H1 (cell line): Measurements from ENCODE around the gene DRD2. TPM values are rescaled to one million over a fixed set of nuclear protein-coding genes. Genes with fewer than 3 reads are reported as not detected.

Experiments
- CTCF ChIA-PET: fragments of 300-600 bp; sonication (Branson Sonifier 250); formaldehyde crosslinking; loops from one replicate; lab custom pipeline; 2021; ENCODE audit not compliant: partially characterized antibody; lab: Charles Lee
- POLR2A ChIA-PET: fragments of 300-600 bp; sonication (Branson Sonifier 250); formaldehyde crosslinking; loops from one replicate; lab custom pipeline; 2021; ENCODE audit warnings: inconsistent platforms; ENCODE audit not compliant: partially characterized antibody; lab: Charles Lee
- DNase-seq, 2 experiments: peaks; one replicate each; pipeline versions ENCODE4 v3.0.0 to v3.0.0-alpha.2; 2010 to 2022; ENCODE audit warnings: low spot score in 2 of 2, low read depth in 1 of 2, mixed read lengths in 1 of 2
- FAIRE-seq: peaks from 2 replicates; lab custom pipeline; 2011; peaks lifted over from hg19 to GRCh38; lab: Jason Lieb, UNC
- H2AFZ ChIP-seq: 2 replicates; pipeline ENCODE4 v1.8.1; 2012; ENCODE audit warnings: low read length, inconsistent platforms
- H2AK5ac ChIP-seq: 2 replicates; pipeline ENCODE4 v1.6.1; 2013; ENCODE audit warnings: low read depth, low read length
- H2BK120ac ChIP-seq: replicated peaks from 2 replicates; pipeline ENCODE3; 2013; ENCODE audit warnings: low read depth, low read length, inconsistent platforms
- H2BK12ac ChIP-seq: 2 replicates; pipeline ENCODE4 v1.6.1; 2013; ENCODE audit warnings: low read depth, low read length
- H2BK15ac ChIP-seq: 2 replicates; pipeline ENCODE4 v1.6.1; 2013; ENCODE audit warnings: low read length
- H2BK20ac ChIP-seq: 2 replicates; pipeline ENCODE4 v1.6.1; 2013; ENCODE audit warnings: low read length
- H2BK5ac ChIP-seq: 2 replicates; pipeline ENCODE4 v1.6.1; 2013; ENCODE audit warnings: low read depth, low read length
- H3K14ac ChIP-seq: 2 replicates; pipeline ENCODE4 v1.6.1; 2013; ENCODE audit warnings: inconsistent platforms; ENCODE audit not compliant: insufficient read length
- H3K18ac ChIP-seq: 2 replicates; pipeline ENCODE4 v1.6.1; 2013; ENCODE audit warnings: low read length; ENCODE audit errors: extremely low read depth
- H3K23ac ChIP-seq: 2 replicates; pipeline ENCODE4 v1.6.1; 2013; ENCODE audit warnings: inconsistent platforms; ENCODE audit not compliant: insufficient read length
- H3K23me2 ChIP-seq: 2 replicates; pipeline ENCODE4 v1.6.1; 2013; ENCODE audit warnings: low read depth, low read length
- H3K27ac ChIP-seq: 2 replicates; pipeline ENCODE4 v1.6.1; 2011; ENCODE audit warnings: low read depth, low read length, inconsistent platforms
- H3K27me3 ChIP-seq, 4 experiments: replicated peaks in 1 of 4; 1 replicate in 1 of 4; 2 replicates in 3 of 4; pipeline versions ENCODE4 v1.6.1 to v1.8.1; 2011 to 2013; ENCODE audit warnings: low read length in 3 of 4, mild to moderate bottlenecking in 3 of 4, inconsistent platforms in 2 of 4, mixed read lengths in 2 of 4, moderate library complexity in 1 of 4; ENCODE audit not compliant: control insufficient read depth in 3 of 4, insufficient read depth in 3 of 4; ENCODE audit errors: extremely low read depth in 1 of 4
- H3K36me3 ChIP-seq, 4 experiments: 2 replicates each; pipeline versions ENCODE4 v1.6.1 to v1.8.1; 2011 to 2013; ENCODE audit warnings: mild to moderate bottlenecking in 4 of 4, low read length in 3 of 4, moderate library complexity in 2 of 4, control low read depth in 1 of 4, inconsistent platforms in 1 of 4; ENCODE audit not compliant: insufficient read depth in 4 of 4, control insufficient read depth in 2 of 4
- H3K4ac ChIP-seq: replicated peaks from 2 replicates; pipeline ENCODE3; 2013; ENCODE audit warnings: low read length, low read depth, mixed read lengths, inconsistent platforms; ENCODE audit not compliant: insufficient read length
- H3K4me1 ChIP-seq, 4 experiments: replicated peaks in 1 of 4; 1 replicate in 1 of 4; 2 replicates in 3 of 4; pipeline versions ENCODE4 v1.6.1 to v1.8.1; 2011 to 2013; ENCODE audit warnings: low read length in 3 of 4, inconsistent platforms in 2 of 4, mixed read lengths in 1 of 4; ENCODE audit not compliant: insufficient read depth in 4 of 4, control insufficient read depth in 3 of 4
- H3K4me2 ChIP-seq, 2 experiments: 2 replicates each; pipeline versions ENCODE4 v1.6.1 to v1.8.1; 2011 to 2013; ENCODE audit warnings: low read depth in 2 of 2, low read length in 2 of 2, control low read depth in 1 of 2, inconsistent platforms in 1 of 2, mild to moderate bottlenecking in 1 of 2; ENCODE audit not compliant: insufficient read depth in 1 of 2
- H3K4me3 ChIP-seq, 4 experiments: fragments of 200-600, 300-600 bp in 1 of 4; sonication (generic), shearing (Covaris generic), sonication (Bioruptor Twin) in 1 of 4; 2 replicates each; pipeline versions ENCODE4 v1.5.1 to v1.8.1; 2011 to 2016; ENCODE audit warnings: low read length in 4 of 4, low read depth in 3 of 4, control low read depth in 2 of 4, inconsistent platforms in 2 of 4, mild to moderate bottlenecking in 2 of 4, mixed read lengths in 1 of 4, moderate library complexity in 1 of 4; ENCODE audit not compliant: insufficient read depth in 2 of 4; ENCODE audit errors: extremely low read depth in 1 of 4
- H3K56ac ChIP-seq: replicated peaks from 2 replicates; pipeline ENCODE3; 2013; ENCODE audit warnings: low read depth, mild to moderate bottlenecking, mixed read lengths, low read length, inconsistent platforms; ENCODE audit not compliant: insufficient read length
- H3K79me1 ChIP-seq: 2 replicates; pipeline ENCODE4 v1.6.1; 2013; ENCODE audit warnings: low read depth, low read length, control low read depth
- H3K79me2 ChIP-seq, 2 experiments: 2 replicates each; pipeline versions ENCODE4 v1.6.1 to v1.8.1; 2012 to 2013; ENCODE audit warnings: low read length in 2 of 2, mild to moderate bottlenecking in 2 of 2, inconsistent platforms in 1 of 2; ENCODE audit not compliant: insufficient read depth in 2 of 2, control insufficient read depth in 1 of 2
- H3K9ac ChIP-seq, 4 experiments: replicated peaks in 1 of 4; 1 replicate in 1 of 4; 2 replicates in 3 of 4; pipeline versions ENCODE4 v1.6.1 to v1.8.1; 2011 to 2013; ENCODE audit warnings: low read depth in 3 of 4, low read length in 3 of 4, control low read depth in 2 of 4, mild to moderate bottlenecking in 2 of 4, moderate library complexity in 2 of 4, inconsistent platforms in 1 of 4; ENCODE audit errors: extremely low read depth in 1 of 4
- H3K9me3 ChIP-seq, 2 experiments: 2 replicates each; pipeline versions ENCODE4 v1.6.1 to v1.8.1; 2012 to 2013; ENCODE audit warnings: mild to moderate bottlenecking in 2 of 2, moderate library complexity in 2 of 2, control low read depth in 1 of 2, inconsistent platforms in 1 of 2, low read depth in 1 of 2, low read length in 1 of 2, mixed read lengths in 1 of 2; ENCODE audit not compliant: insufficient read depth in 2 of 2
- H4K20me1 ChIP-seq, 2 experiments: replicated peaks in 1 of 2; 2 replicates each; pipeline versions ENCODE3 to v1.8.1; 2011 to 2013; ENCODE audit warnings: inconsistent platforms in 2 of 2, low read length in 2 of 2, mild to moderate bottlenecking in 1 of 2; ENCODE audit not compliant: insufficient read depth in 2 of 2, control insufficient read depth in 1 of 2
- H4K5ac ChIP-seq: 2 replicates; pipeline ENCODE4 v1.6.1; 2013; ENCODE audit warnings: low read length, low read depth, mixed read lengths, inconsistent platforms; ENCODE audit not compliant: insufficient read length
- H4K8ac ChIP-seq: 2 replicates; pipeline ENCODE4 v1.8.0; 2013; ENCODE audit warnings: mild to moderate bottlenecking, moderate library complexity, low read length, inconsistent platforms; ENCODE audit not compliant: insufficient read depth; ENCODE audit errors: extremely low read depth
- H4K91ac ChIP-seq: replicated peaks from 2 replicates; pipeline ENCODE3; 2013; ENCODE audit warnings: low read length, mixed read lengths, inconsistent platforms; ENCODE audit not compliant: insufficient read length
- ASH2L ChIP-seq: fragments of 200-600, 300-600 bp; sonication (generic); IDR thresholded peaks from one replicate; pipeline ENCODE4 v1.7.1; 2017; ENCODE audit warnings: low read length
- CHD1 ChIP-seq: IDR thresholded peaks from 2 replicates; pipeline ENCODE4 v1.6.1; 2012; ENCODE audit warnings: low read depth, low read length, improper control_type of control experiment
- EP300 ChIP-seq, 2 experiments: IDR thresholded peaks; 1 replicate in 1 of 2; 2 replicates in 1 of 2; pipeline ENCODE4 v1.6.1; 2011 to 2012; ENCODE audit warnings: low read depth in 2 of 2, low read length in 2 of 2, mild to moderate bottlenecking in 2 of 2, borderline replicate concordance in 1 of 2, inconsistent platforms in 1 of 2, moderate library complexity in 1 of 2
- JUND ChIP-seq: IDR thresholded peaks from 2 replicates; pipeline ENCODE4 v1.6.1; 2011; ENCODE audit warnings: mild to moderate bottlenecking, improper control_type of control experiment, low read length
- NANOG ChIP-seq: IDR thresholded peaks from 2 replicates; pipeline ENCODE4 v1.6.1; 2011; ENCODE audit warnings: low read length, low read depth, mild to moderate bottlenecking, inconsistent platforms; ENCODE audit not compliant: insufficient read depth, poor library complexity, severe bottlenecking
- NRF1 ChIP-seq: IDR thresholded peaks from 2 replicates; pipeline ENCODE4 v1.6.1; 2011; ENCODE audit warnings: mild to moderate bottlenecking, low read depth, low read length, improper control_type of control experiment
- POLR2AphosphoS5 ChIP-seq: IDR thresholded peaks from 2 replicates; pipeline ENCODE4 v1.6.1; 2011; ENCODE audit warnings: low read depth, low read length
- RBBP5 ChIP-seq: IDR thresholded peaks from 2 replicates; pipeline ENCODE4 v1.7.1; 2012; ENCODE audit warnings: low read depth, mild to moderate bottlenecking, inconsistent platforms, low read length, moderate library complexity, borderline replicate concordance
- SIN3A ChIP-seq, 2 experiments: IDR thresholded peaks in 1 of 2; conservative IDR thresholded peaks in 1 of 2; 2 replicates each; pipeline ENCODE4 v1.6.1; 2011 to 2012; ENCODE audit warnings: low read length in 2 of 2, improper control_type of control experiment in 1 of 2, low read depth in 1 of 2, mild to moderate bottlenecking in 1 of 2
- SP4 ChIP-seq: IDR thresholded peaks from 2 replicates; pipeline ENCODE4 v1.6.1; 2012; ENCODE audit warnings: low read length, inconsistent platforms
- TBP ChIP-seq: IDR thresholded peaks from 2 replicates; pipeline ENCODE4 v1.6.1; 2011; ENCODE audit warnings: low read depth, low read length, improper control_type of control experiment
- WGBS, 2 experiments: shearing (Covaris generic) in 1 of 2; methylation state at CpG; one replicate each; pipeline versions ENCODE4 v1.1.6 to v1.1.7; 2013 to 2015; ENCODE audit warnings: low lambda C conversion rate in 2 of 2, mixed read lengths in 2 of 2, inconsistent platforms in 1 of 2, low coverage in 1 of 2, missing lambda C conversion rate in 1 of 2; ENCODE audit not compliant: insufficient replicate concordance in 2 of 2, insufficient coverage in 1 of 2, insufficient read length in 1 of 2; ENCODE audit errors: extremely low coverage in 1 of 2, missing lambda C conversion rate in 1 of 2; 5-methylcytosine and 5-hydroxymethylcytosine counted together
- polyA plus RNA-seq, 7 experiments: library from polyadenylated mRNA; depleted of rRNA in 3 of 7; stranded (reverse) in 5 of 7; unstranded in 2 of 7; fragments of >200 nt in 5 of 7; fragments of 200-250 nt in 2 of 7; gene quantifications; 1 replicate in 5 of 7; 2 replicates in 1 of 7; 4 replicates in 1 of 7; pipeline versions ENCODE4 v1.2.1 to v1.2.3, GENCODE V29; 2011 to 2013; ENCODE audit warnings: missing spikeins in 2 of 7, mixed read lengths in 2 of 7
- total RNA-seq: library from RNA; stranded (reverse); fragmentation: NEBNext Ultra II Directional; extraction: Animal tissue kit (Norgen Biotek cat#: 25700); gene quantifications from 2 replicates; pipeline ENCODE4 v1.2.1, GENCODE V29; 2021

The DRD2 gene
- total and polyA plus RNA-seq, 2 of the 8 experiments (the other 6 are each of a cell fraction or from before 2014, with no cell fraction given), result 0.26 to 0.41 TPM

DNA sequence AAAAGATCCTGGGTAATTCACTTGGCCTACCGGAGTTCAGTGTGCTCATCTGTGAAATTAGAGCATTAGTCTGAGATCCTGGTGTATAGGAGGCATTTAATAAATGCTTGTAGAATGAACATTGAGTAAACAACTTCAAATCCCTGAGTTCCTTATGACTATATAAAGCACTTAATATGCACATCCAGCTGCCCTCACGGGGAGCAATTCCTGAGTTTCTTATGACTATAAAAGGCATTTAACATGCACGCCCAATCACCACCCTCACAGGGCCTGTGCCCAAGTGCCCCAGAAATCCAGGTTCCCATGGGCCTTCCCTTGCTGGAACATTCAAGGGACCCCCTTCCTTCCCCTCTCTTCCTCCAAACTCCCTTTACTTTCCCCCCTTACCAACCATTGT lies 13.6 kb downstream of the DRD2 start:
- Histone ChIP-seq H2BK15ac (no peak overlapping the region), H3K27ac (no peak overlapping the region), H3K14ac (no peak overlapping the region), H3K23ac (no peak overlapping the region), H3K36me3 (no peaks in the 10 kb centered on the region), H4K20me1 (no peaks in the 10 kb centered on the region), H3K27me3 (no peaks in the 10 kb centered on the region), H3K9ac (no peak overlapping the region), H2BK5ac (no peak overlapping the region), H3K4ac (no peak overlapping the region), H2AK5ac (no peak overlapping the region), H4K91ac (no peak overlapping the region), H3K4me3 (no peak overlapping the region), H2AFZ (no peak overlapping the region), H2BK120ac (no peak overlapping the region), H3K23me2 (no peaks in the 10 kb centered on the region), H2BK20ac (no peak overlapping the region), H3K4me2 (no peak overlapping the region), H3K56ac (no peak overlapping the region), H3K9me3 (no peaks in the 10 kb centered on the region), H3K18ac (no peak overlapping the region), H4K8ac (no peak overlapping the region), H3K79me1 (no peaks in the 10 kb centered on the region), H4K5ac (no peak overlapping the region), H2BK12ac (no peak overlapping the region), H3K79me2 (no peaks in the 10 kb centered on the region), H3K4me1 (peaks cover 3 to 7% (median 5%) of the 10 kb centered on the region in 4 experiments; a peak in 4 of 7 replicates)
- POLR2A ChIA-PET, result no interaction called here
- 87% methylated on average over 3 of the region's 3 CpGs; no CpG with 5 or more reads in 1 of the 2 experiments for WGBS, 2 experiments
- CTCF ChIA-PET, result interaction anchor here (1.1 kb wide), 1 partner anchor 146 kb away, joined by 3 read pairs; no protein-coding TSS in a partner anchor
- FAIRE-seq (no peak), DNase-seq (no peak)
- TF ChIP-seq SIN3A (conservative IDR thresholded peaks at IDR 0.05 in 1 of 2, IDR thresholded peaks at IDR 0.05 in 1 of 2; ENCODE audit: low read depth in 1 of 2, low read length in 2 of 2) (no peak), SP4 (no peak), EP300 (IDR thresholded peaks at IDR 0.05; ENCODE audit: borderline replicate concordance in 1 of 2, low read depth in 2 of 2, low read length in 2 of 2) (no peak), TBP (no peak), JUND (no peak), NRF1 (no peak), ASH2L (no peak), POLR2AphosphoS5 (no peak), CHD1 (no peak), NANOG (no peak), RBBP5 (no peak)
